ENCODE results near the gene TOB1.

TOB1 gene

GRCh38 chr17:50866261-50866949, at the start of gene TOB1:
Gene TOB1 (minus strand): TSS chr17:50866354. CDS start chr17:50864017, 2,337 bp downstream.
- DNase-seq (ENCODE audit: low read depth), result peak; percentile 93

GRCh38 chr17:50914505-50915063, 48.4 kb upstream of the TOB1 start:
- no peak for DNase-seq (ENCODE audit: low read depth)

GRCh38 chr17:50913120-50913519, 47.0 kb upstream of the TOB1 start:
- DNase-seq (ENCODE audit: low read depth), result no peak

GRCh38 chr17:50911890-50912289, 45.7 kb upstream of the TOB1 start:
- DNase-seq (ENCODE audit: low read depth), result no peak

GRCh38 chr17:50911450-50911849, 45.3 kb upstream of the TOB1 start:
- no peak for DNase-seq (ENCODE audit: low read depth)

GRCh38 chr17:50909765-50910605, 43.8 kb upstream of the TOB1 start:
- DNase-seq (ENCODE audit: low read depth), result peak; percentile 53

GRCh38 chr17:50908860-50909764, 43.0 kb upstream of the TOB1 start:
- no peak for DNase-seq (ENCODE audit: low read depth)

GRCh38 chr17:50908140-50908859, 42.1 kb upstream of the TOB1 start:
- no peak for DNase-seq (ENCODE audit: low read depth)

- DNase-seq (ENCODE audit: low read depth), result no peak
Measured at GRCh38 chr17:50906443-50906842, 40.3 kb upstream of the TOB1 start.

GRCh38 chr17:50905460-50905803, 39.3 kb upstream of the TOB1 start:
- no peak for DNase-seq (ENCODE audit: low read depth)

GRCh38 chr17:50904518-50905459, 38.6 kb upstream of the TOB1 start:
- no peak for DNase-seq (ENCODE audit: low read depth)

GRCh38 chr17:50903604-50904517, 37.7 kb upstream of the TOB1 start:
- no peak for DNase-seq (ENCODE audit: low read depth)

GRCh38 chr17:50902372-50903353, 36.5 kb upstream of the TOB1 start:
- no peak for DNase-seq (ENCODE audit: low read depth)

- DNase-seq (ENCODE audit: low read depth), result no peak
Measured at GRCh38 chr17:50900383-50900892, 34.3 kb upstream of the TOB1 start.

GRCh38 chr17:50899559-50900319, 33.6 kb upstream of the TOB1 start:
- no peak for DNase-seq (ENCODE audit: low read depth)

GRCh38 chr17:50899005-50899460, 32.9 kb upstream of the TOB1 start:
- DNase-seq (ENCODE audit: low read depth), result no peak

Measured in stimulated activated CD8-positive, alpha-beta memory T cell treated with anti-CD3 and anti-CD28 coated beads, Interleukin-12 subunit alpha, Interleukin-12 subunit beta, amount 100 ng/mL, for 4 hours (primary cell).